DND-41 (cell line): ENCODE results near the gene SH3TC1.

Experiments used
- CTCF ChIP-seq: IDR thresholded peaks from 2 replicates; pipeline ENCODE4 v1.5.1; 2012; ENCODE audit warnings: borderline replicate concordance, low read length, moderate library complexity, mild to moderate bottlenecking; ENCODE audit not compliant: poor library complexity, severe bottlenecking; ENCODE audit errors: extremely low read depth
- EZH2 ChIP-seq: IDR thresholded peaks from 3 replicates; pipeline ENCODE4 v1.6.1; 2012; ENCODE audit warnings: borderline replicate concordance, low read depth, mild to moderate bottlenecking, moderate library complexity, low read length, inconsistent platforms; ENCODE audit not compliant: severe bottlenecking

DNA sequence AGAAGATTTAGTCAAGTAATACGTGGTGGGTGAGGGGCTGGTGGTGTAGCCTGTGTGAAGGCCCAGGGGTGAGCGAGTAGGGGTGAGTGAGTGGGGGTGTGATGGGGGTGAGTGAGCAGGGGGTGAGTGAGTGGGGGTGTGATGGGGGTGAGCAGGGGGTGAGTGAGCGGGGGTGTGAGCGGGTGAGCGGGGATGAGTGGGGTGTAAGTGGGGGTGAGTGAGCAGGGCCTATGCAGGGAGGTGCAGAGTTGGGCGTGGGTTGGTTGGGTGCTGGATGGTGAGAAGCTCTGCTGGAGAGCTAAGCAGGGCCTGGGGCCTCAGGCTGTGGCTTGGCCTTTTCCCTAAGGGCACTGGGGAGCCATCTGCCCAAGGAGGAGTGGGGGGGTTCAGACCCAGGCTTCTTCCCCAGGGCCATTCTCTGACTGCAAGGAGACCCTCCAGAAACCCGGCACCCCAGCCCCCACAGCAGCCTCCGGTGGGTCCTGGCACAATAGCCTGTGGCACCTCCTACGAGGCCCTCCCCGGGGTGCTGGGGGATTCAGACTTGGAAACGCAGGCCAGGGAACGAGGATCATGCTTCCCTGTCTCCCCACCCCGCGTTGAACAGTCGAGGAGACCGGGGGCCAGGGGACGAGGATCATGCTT lies 30.4 kb downstream of the SH3TC1 start:
- TF ChIP-seq CTCF, result no peak
- no peak for TF ChIP-seq EZH2
